ENCODE measurements around the gene IFI27L2. TPM values are rescaled to one million over a fixed set of nuclear protein-coding genes. Genes with fewer than 3 reads are reported as not detected.

The IFI27L2 gene
- total RNA-seq, 1 experiment from 2014 or later = 12.4 TPM

GRCh38 chr14:94145902-94146527 lies 16.6 kb upstream of the IFI27L2 start:
- no peak for DNase-seq (ENCODE audit: low spot score)
- H3K4me3 ChIP-seq (ENCODE audit: low read depth, low read length, poor library complexity, severe bottlenecking) = no peak overlapping the region
- no peaks in the 10 kb centered on the region for H3K27me3 ChIP-seq (replicated peaks; ENCODE audit: insufficient read depth, low read depth, low read length, poor library complexity)
- TF ChIP-seq EZH2 (IDR thresholded peaks at IDR 0.05; ENCODE audit: borderline replicate concordance, low read depth, low read length, poor library complexity, severe bottlenecking) = no peak
- TF ChIP-seq, protein P1, sequence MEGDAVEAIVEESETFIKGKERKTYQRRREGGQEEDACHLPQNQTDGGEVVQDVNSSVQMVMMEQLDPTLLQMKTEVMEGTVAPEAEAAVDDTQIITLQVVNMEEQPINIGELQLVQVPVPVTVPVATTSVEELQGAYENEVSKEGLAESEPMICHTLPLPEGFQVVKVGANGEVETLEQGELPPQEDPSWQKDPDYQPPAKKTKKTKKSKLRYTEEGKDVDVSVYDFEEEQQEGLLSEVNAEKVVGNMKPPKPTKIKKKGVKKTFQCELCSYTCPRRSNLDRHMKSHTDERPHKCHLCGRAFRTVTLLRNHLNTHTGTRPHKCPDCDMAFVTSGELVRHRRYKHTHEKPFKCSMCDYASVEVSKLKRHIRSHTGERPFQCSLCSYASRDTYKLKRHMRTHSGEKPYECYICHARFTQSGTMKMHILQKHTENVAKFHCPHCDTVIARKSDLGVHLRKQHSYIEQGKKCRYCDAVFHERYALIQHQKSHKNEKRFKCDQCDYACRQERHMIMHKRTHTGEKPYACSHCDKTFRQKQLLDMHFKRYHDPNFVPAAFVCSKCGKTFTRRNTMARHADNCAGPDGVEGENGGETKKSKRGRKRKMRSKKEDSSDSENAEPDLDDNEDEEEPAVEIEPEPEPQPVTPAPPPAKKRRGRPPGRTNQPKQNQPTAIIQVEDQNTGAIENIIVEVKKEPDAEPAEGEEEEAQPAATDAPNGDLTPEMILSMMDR (conservative IDR thresholded peaks at IDR 0.05; ENCODE audit: low read depth, low read length) = no peak
- CTCF ChIA-PET = no interaction called here
- H3K9me3 ChIP-seq (ENCODE audit: low read depth, low read length, poor library complexity, severe bottlenecking) = no peaks in the 10 kb centered on the region
- H3K36me3 ChIP-seq (ENCODE audit: insufficient read depth, low read length, poor library complexity, severe bottlenecking) = no peaks in the 10 kb centered on the region
- no peaks in the 10 kb centered on the region for H3K4me1 ChIP-seq (ENCODE audit: insufficient read depth, low read length, poor library complexity, severe bottlenecking)
- intact Hi-C loops (cut with micrococcal nuclease; ENCODE audit: unreplicated experiment) = no loop called here
- POLR2A ChIA-PET (ENCODE audit: low non-redundant PET) = no interaction called here
- no peak overlapping the region for H3K27ac ChIP-seq (ENCODE audit: low read depth, low read length, poor library complexity, severe bottlenecking)
- BruUV-seq (replicated peaks) = no TSS peak

DNA sequence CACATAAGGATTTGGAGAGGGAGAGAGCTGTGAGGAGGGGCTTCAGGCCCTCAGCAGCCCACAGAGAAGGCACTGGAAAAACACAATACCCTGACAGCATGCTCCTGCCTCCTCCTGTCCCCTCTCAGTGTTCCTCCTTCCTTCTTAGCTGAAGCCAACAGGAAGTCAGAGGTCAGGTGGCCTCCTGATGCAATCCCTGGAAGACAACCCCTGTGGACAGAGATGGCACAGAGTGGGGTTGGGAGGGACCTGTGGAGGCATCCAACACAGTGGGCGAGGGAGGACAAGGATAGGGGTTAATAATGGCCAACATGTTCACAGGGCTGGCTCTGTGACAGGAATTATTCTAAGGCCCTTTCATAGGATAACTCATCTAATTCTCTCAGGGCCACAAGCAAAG lies 15.4 kb upstream of the IFI27L2 start:
- no peak overlapping the region for H3K4me3 ChIP-seq (ENCODE audit: low read depth, low read length, poor library complexity, severe bottlenecking)
- ChIA-PET CTCF (no interaction called here), POLR2A (ENCODE audit: low non-redundant PET) (no interaction called here)
- DNase-seq (ENCODE audit: low spot score) = no peak
- BruUV-seq (replicated peaks) = no TSS peak
- TF ChIP-seq EZH2 (IDR thresholded peaks at IDR 0.05; ENCODE audit: borderline replicate concordance, low read depth, low read length, poor library complexity, severe bottlenecking) = no peak
- TF ChIP-seq, protein P1 (conservative IDR thresholded peaks at IDR 0.05; ENCODE audit: low read depth, low read length) = no peak
- no peaks in the 10 kb centered on the region for H3K36me3 ChIP-seq (ENCODE audit: insufficient read depth, low read length, poor library complexity, severe bottlenecking)
- no peak overlapping the region for H3K27ac ChIP-seq (ENCODE audit: low read depth, low read length, poor library complexity, severe bottlenecking)
- H3K9me3 ChIP-seq (ENCODE audit: low read depth, low read length, poor library complexity, severe bottlenecking) = no peaks in the 10 kb centered on the region
- intact Hi-C loops (cut with micrococcal nuclease; ENCODE audit: unreplicated experiment) = no loop called here
- no peaks in the 10 kb centered on the region for H3K4me1 ChIP-seq (ENCODE audit: insufficient read depth, low read length, poor library complexity, severe bottlenecking)
- H3K27me3 ChIP-seq (replicated peaks; ENCODE audit: insufficient read depth, low read depth, low read length, poor library complexity) = no peaks in the 10 kb centered on the region

DNA sequence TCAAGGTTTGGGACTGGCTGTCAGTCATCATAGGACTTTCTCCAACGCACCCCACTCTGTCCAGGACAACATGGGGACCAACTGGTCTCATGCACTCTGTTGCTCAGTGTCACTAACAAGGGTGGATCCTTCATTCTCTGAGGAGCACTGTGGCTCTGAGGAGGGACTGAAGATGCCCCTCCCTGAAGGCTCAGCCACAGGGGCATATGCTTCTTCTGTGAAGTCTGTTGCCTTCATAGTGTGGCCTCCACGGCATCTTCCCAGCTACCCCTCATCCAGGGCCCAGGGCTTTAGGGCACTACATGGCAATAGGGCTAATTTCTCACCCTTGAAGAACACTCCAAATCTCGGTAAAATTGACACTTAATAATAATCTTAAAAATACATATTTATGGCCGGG lies 14.3 kb upstream of the IFI27L2 start:
- Histone ChIP-seq H3K4me3 (ENCODE audit: low read depth, low read length, poor library complexity, severe bottlenecking) (no peak overlapping the region), H3K27ac (ENCODE audit: low read depth, low read length, poor library complexity, severe bottlenecking) (no peak overlapping the region), H3K36me3 (ENCODE audit: insufficient read depth, low read length, poor library complexity, severe bottlenecking) (no peaks in the 10 kb centered on the region), H3K9me3 (ENCODE audit: low read depth, low read length, poor library complexity, severe bottlenecking) (no peaks in the 10 kb centered on the region), H3K27me3 (replicated peaks; ENCODE audit: insufficient read depth, low read depth, low read length, poor library complexity) (no peaks in the 10 kb centered on the region), H3K4me1 (ENCODE audit: insufficient read depth, low read length, poor library complexity, severe bottlenecking) (no peaks in the 10 kb centered on the region)
- no peak for DNase-seq (ENCODE audit: low spot score)
- CTCF ChIA-PET = no interaction called here
- no TSS peak for BruUV-seq (replicated peaks)
- intact Hi-C loops (cut with micrococcal nuclease; ENCODE audit: unreplicated experiment) = no loop called here
- POLR2A ChIA-PET (ENCODE audit: low non-redundant PET) = no interaction called here
- no peak for TF ChIP-seq EZH2 (IDR thresholded peaks at IDR 0.05; ENCODE audit: borderline replicate concordance, low read depth, low read length, poor library complexity, severe bottlenecking)
- TF ChIP-seq, protein P1 (conservative IDR thresholded peaks at IDR 0.05; ENCODE audit: low read depth, low read length) = no peak

Data from A673 (cell line).